Measurements from ENCODE around the gene YJEFN3.

DNA sequence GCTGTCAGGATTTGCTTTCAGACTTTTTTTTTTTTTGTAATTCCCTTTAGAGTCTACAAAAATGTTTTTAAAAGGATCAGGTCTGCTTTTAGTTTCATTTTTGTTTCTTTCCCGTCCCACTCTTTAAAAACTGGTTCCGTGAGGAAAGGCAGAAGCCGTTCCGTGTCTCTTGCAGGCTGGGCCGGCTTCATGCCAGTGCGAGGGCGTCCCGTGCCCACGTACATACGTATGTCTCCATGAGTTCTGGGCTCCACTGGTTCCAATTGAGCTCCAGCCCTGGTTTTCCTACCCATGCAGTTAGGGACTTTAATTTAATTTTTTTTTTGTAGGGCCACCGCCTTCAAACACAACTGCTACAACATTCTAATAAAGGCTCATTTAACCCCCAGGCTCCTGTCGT is 22.1 kb upstream of the YJEFN3 start:
- no peak for TF ChIP-seq CTCF (IDR thresholded peaks at IDR 0.05 in 4 of 5, conservative IDR thresholded peaks at IDR 0.05 in 1 of 5)
- no peak for TF ChIP-seq POLR2A (IDR thresholded peaks at IDR 0.05)
